Upper lobe of right lung (tissue), 1 donor: ENCODE measurements around the gene CCDC187. TPM values are rescaled to one million over a fixed set of nuclear protein-coding genes. Genes with fewer than 3 reads are reported as not detected.

Experiments used
- ATAC-seq: fragments of 200-7000 bp; cut with Tn5 transposase; one replicate; pipeline ENCODE4 v1.9.1; 2020; ENCODE audit warnings: mild to moderate bottlenecking, moderate library complexity
- DNase-seq: peaks from one replicate; pipeline ENCODE4 v3.0.0-alpha.2; 2020
- H3K27ac ChIP-seq: fragments of 200-600 bp; one replicate; pipeline ENCODE4 v1.8.0; 2022
- H3K27me3 ChIP-seq: fragments of 200-600 bp; one replicate; pipeline ENCODE4 v1.8.0; 2022; ENCODE audit warnings: mild to moderate bottlenecking
- H3K36me3 ChIP-seq: fragments of 200-600 bp; one replicate; pipeline ENCODE4 v1.8.0; 2022
- H3K4me1 ChIP-seq: fragments of 200-600 bp; one replicate; pipeline ENCODE4 v1.8.0; 2022
- H3K4me3 ChIP-seq: fragments of 200-600 bp; one replicate; pipeline ENCODE4 v1.8.0; 2022; ENCODE audit warnings: mild to moderate bottlenecking
- H3K9me3 ChIP-seq: fragments of 200-600 bp; one replicate; pipeline ENCODE4 v1.8.0; 2022
- intact Hi-C: fragments of 100-400 bp; cut with DNase I; formaldehyde crosslinking; loops from one replicate; pipeline ENCODE4 v1.11.0; 2022
- total RNA-seq: library from RNA; stranded (reverse); fragmentation: NEBNext Ultra II Directional; extraction: Animal tissue kit (Norgen Biotek cat#: 25700); gene quantifications from one replicate; pipeline ENCODE4 v1.2.1, GENCODE V29; 2021
- TF ChIP-seq, protein P1 (sequence below): fragments of 200-600 bp; IDR thresholded peaks from one replicate; pipeline ENCODE4 v1.8.0; 2022; ENCODE audit warnings: antibody characterized with exemption
- donor health status: DM: no; HTN: yes; CAD: no; lungs with severe emphysema.

CCDC187 gene
- total RNA-seq, 1 donor from 2014 or later, result 0.09 TPM

DNA sequence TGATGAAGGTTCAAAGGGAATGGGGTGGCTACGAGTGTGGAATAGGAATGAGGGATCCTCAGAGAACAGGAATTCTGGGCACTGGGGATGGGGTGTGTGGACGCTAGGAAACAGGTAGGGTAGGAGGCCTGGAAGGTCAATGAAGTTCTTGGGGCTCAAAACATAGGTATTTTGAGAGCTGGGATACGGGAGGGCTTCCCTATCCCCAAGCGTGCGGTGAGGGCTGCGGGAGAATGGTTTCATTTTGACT, 59.0 kb downstream of the CCDC187 start:
- Histone ChIP-seq H3K4me3 (peak overlapping the region; percentile 78), H3K4me1 (peaks cover 22% of the 10 kb centered on the region), H3K36me3 (no peaks in the 10 kb centered on the region), H3K27ac (no peak overlapping the region), H3K27me3 (no peaks in the 10 kb centered on the region), H3K9me3 (no peaks in the 10 kb centered on the region)
- DNase-seq, result no peak
- intact Hi-C loops, result no loop called here
- ATAC-seq, result no peak
- TF ChIP-seq, protein P1, sequence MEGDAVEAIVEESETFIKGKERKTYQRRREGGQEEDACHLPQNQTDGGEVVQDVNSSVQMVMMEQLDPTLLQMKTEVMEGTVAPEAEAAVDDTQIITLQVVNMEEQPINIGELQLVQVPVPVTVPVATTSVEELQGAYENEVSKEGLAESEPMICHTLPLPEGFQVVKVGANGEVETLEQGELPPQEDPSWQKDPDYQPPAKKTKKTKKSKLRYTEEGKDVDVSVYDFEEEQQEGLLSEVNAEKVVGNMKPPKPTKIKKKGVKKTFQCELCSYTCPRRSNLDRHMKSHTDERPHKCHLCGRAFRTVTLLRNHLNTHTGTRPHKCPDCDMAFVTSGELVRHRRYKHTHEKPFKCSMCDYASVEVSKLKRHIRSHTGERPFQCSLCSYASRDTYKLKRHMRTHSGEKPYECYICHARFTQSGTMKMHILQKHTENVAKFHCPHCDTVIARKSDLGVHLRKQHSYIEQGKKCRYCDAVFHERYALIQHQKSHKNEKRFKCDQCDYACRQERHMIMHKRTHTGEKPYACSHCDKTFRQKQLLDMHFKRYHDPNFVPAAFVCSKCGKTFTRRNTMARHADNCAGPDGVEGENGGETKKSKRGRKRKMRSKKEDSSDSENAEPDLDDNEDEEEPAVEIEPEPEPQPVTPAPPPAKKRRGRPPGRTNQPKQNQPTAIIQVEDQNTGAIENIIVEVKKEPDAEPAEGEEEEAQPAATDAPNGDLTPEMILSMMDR, result no peak

DNA sequence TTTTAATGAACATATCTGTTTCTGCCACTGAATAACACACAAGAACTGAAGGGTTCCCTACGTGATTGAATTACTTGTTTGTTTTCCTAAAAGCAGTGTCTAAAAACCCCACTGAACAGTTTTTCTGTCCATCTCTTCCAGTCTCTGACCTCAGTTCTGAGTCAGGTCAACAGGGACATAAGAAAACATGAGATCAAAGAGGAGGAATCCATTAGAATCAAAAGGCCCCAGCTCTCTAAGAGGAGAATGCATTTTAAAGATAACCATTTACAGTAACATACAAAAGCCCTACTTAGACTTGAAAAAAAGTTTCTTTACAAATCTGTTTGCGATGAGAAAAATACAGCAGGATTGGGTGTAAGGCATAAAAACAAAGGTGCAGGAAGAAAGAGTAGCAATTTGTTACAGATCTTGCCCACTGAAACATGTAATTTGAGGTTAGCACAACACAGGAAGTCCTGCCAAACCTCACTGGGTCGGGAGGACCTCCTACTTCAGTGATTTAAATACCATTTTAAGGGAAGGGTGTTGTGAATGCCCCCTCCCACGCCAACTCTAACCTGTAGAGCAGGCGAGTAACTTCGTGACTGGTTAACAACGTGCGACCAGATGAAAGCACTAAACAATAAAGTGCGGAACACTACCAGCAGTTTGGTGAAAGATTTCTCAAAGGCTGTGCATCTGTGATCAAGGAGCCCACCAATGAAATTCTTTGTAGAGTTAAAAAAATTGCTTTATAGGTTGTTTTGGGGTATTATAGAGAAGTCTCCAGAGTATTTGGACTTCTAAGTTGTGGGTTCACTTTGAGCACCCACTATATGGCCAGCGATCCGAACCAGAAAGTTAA, 59.5 kb downstream of the CCDC187 start:
- peaks cover 25% of the 10 kb centered on the region for H3K4me1 ChIP-seq
- no peak for DNase-seq
- intact Hi-C loops, result no loop called here
- no peaks in the 10 kb centered on the region for H3K36me3 ChIP-seq
- H3K9me3 ChIP-seq, result no peaks in the 10 kb centered on the region
- peak overlapping the region; percentile 78 for H3K4me3 ChIP-seq
- no peaks in the 10 kb centered on the region for H3K27me3 ChIP-seq
- ATAC-seq, result no peak
- no peak overlapping the region for H3K27ac ChIP-seq
- TF ChIP-seq, protein P1, result no peak

DNA sequence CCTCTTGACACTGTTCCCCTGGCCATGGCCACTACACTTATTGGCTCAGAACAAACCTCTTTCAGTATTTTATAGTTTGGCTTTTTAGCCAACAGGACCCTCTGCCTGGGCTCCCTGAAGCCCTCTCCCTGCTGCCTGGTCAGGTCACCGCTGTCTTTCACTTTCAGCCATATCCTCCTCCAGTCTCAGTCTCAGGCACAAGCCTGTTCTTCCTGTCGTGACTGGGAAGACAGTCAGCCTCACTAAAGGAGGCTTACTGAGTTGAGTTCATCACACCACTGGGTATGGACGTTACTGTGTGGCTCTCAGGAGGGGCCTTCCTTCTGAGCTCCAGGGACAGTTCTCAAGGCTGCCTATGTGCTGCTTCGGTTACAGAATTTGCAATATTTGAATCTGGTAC, 60.3 kb downstream of the CCDC187 start:
- no peaks in the 10 kb centered on the region for H3K9me3 ChIP-seq
- H3K36me3 ChIP-seq, result no peaks in the 10 kb centered on the region
- no peaks in the 10 kb centered on the region for H3K27me3 ChIP-seq
- H3K4me3 ChIP-seq, result no peak overlapping the region
- DNase-seq (no peak), ATAC-seq (no peak)
- H3K27ac ChIP-seq, result no peak overlapping the region
- TF ChIP-seq, protein P1, result no peak
- intact Hi-C loops, result no loop called here
- H3K4me1 ChIP-seq, result peaks cover 27% of the 10 kb centered on the region

DNA sequence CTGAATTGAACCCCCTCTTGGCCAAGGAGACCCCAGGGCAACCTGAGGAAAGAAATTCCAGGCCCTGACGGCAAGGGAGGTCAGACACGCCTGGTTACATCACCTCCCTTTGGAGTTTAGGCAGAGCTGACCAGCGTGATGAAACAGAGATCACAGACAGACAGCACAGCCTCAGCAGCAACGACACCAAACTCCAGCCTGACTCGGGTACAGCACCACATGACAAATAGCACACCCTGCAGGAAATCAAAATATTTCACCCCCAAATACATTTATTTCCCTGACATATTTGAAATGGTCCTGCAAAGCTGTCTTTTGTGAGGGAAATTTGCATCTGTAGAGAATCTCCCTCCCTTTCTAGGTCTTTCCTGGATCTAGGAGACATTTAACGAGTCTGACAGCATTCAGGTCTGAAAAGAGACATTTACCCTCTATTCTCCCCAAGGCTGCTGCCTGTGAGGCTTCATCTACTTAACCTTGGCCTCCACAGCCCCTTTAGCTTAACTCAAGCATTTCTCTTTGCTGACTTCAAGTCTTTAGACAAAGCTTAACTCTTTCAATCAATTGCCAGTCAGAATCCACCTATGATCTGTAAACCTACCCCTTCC, 60.9 kb downstream of the CCDC187 start:
- Histone ChIP-seq H3K9me3 (no peaks in the 10 kb centered on the region), H3K27me3 (no peaks in the 10 kb centered on the region), H3K36me3 (no peaks in the 10 kb centered on the region), H3K27ac (no peak overlapping the region), H3K4me1 (peaks cover 27% of the 10 kb centered on the region), H3K4me3 (no peak overlapping the region)
- TF ChIP-seq, protein P1, result no peak
- DNase-seq, result no peak
- no peak for ATAC-seq
- intact Hi-C loops, result no loop called here

- Histone ChIP-seq H3K27ac (no peak overlapping the region), H3K4me1 (peaks cover 27% of the 10 kb centered on the region), H3K36me3 (no peaks in the 10 kb centered on the region), H3K9me3 (no peaks in the 10 kb centered on the region), H3K4me3 (no peak overlapping the region), H3K27me3 (no peaks in the 10 kb centered on the region)
- TF ChIP-seq, protein P1, result no peak
- no peak for DNase-seq
- intact Hi-C loops, result no loop called here
- no peak for ATAC-seq
Measured at GRCh38 chr9:136242248-136242647, 61.6 kb downstream of the CCDC187 start.
